ENCODE measurements around the gene KLHL40. TPM values are rescaled to one million over a fixed set of nuclear protein-coding genes. Genes with fewer than 3 reads are reported as not detected.
A peak's percentile ranks its signal among the peaks of the same experiment; 100 is the strongest.

The KLHL40 gene
- total RNA-seq, 4 donors from 2014 or later, result 0.27 TPM; not detected in 3

DNA sequence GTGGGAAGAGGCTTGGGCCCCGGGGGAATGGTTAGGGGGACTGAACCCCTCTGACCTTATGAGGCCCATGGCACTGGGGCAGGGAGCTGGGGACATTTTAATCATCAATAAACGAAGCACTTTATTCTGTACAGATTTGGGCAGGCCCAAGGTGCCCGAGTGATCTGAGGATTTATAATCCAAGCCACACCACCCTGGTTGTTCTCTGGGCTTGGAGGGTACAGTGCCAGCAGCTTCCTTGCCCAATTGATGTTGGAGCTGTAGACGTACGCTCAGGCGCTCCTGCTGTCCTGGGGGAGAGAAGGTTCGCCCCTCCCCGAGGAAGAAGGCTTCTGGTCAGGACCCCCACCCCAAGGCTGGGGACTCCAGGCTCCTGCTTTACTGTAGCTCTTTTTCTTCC, 19.3 kb upstream of the KLHL40 start:
- TF ChIP-seq, protein P1, sequence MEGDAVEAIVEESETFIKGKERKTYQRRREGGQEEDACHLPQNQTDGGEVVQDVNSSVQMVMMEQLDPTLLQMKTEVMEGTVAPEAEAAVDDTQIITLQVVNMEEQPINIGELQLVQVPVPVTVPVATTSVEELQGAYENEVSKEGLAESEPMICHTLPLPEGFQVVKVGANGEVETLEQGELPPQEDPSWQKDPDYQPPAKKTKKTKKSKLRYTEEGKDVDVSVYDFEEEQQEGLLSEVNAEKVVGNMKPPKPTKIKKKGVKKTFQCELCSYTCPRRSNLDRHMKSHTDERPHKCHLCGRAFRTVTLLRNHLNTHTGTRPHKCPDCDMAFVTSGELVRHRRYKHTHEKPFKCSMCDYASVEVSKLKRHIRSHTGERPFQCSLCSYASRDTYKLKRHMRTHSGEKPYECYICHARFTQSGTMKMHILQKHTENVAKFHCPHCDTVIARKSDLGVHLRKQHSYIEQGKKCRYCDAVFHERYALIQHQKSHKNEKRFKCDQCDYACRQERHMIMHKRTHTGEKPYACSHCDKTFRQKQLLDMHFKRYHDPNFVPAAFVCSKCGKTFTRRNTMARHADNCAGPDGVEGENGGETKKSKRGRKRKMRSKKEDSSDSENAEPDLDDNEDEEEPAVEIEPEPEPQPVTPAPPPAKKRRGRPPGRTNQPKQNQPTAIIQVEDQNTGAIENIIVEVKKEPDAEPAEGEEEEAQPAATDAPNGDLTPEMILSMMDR (IDR thresholded peaks at IDR 0.05), result no peak
- TF ChIP-seq EP300 (IDR thresholded peaks at IDR 0.05; ENCODE audit: low read depth) (no peak), POLR2AphosphoS5 (IDR thresholded peaks at IDR 0.05) (no peak), POLR2A (IDR thresholded peaks at IDR 0.05) (no peak)
- intact Hi-C loops (cut with DNase I; ENCODE audit: low total_unique reads) (no loop called here), in situ Hi-C loops (cut with MboI; ENCODE audit: low pct_ligation_motif_present in 1 of 4, low pct_unique_long_range_greater_than_20kb in 1 of 4, low sequenced_read_pairs in 3 of 4) (no loop called here)
- Histone ChIP-seq H3K36me3 (no peaks in the 10 kb centered on the region), H3K4me3 (no peak overlapping the region), H3K9me3 (no peaks in the 10 kb centered on the region), H3K27ac (no peak overlapping the region), H3K4me1 (peaks cover 0 to 17% (median 3%) of the 10 kb centered on the region in 4 donors), H3K27me3 (no peaks in the 10 kb centered on the region)
- 67% methylated on average over 8 of the region's 8 CpGs; no CpG with 5 or more reads in 1 of the 2 donors for WGBS, 2 donors (ENCODE audit: low coverage in 1 of 2)
- no peak for DNase-seq

DNA sequence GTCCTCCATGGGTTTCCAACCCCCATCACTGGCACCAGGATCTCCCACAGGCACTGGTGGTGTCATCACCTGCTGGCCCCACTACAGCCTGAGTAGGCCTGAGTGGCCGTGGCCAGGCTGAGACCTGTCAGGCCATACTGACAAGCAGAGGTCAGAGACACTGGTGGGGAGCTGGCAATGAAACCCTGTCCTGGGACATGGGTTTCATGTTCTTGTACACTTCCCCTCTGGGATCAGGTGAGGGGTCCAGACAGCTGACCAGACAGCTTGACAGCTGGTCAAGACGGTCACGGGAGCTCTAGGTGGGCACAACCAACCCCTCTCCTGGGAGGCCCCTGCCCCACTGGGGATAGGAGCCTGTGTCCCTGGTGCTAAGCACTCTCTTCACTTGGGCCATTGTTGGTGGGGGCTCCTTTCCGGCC, 18.7 kb upstream of the KLHL40 start:
- WGBS, 2 donors (ENCODE audit: low coverage in 1 of 2), result 66% methylated on average over 4 of the region's 4 CpGs; no CpG with 5 or more reads in 1 of the 2 donors
- peak overlapping the region in 1 of 4 donors; percentile 8 for H3K27ac ChIP-seq
- TF ChIP-seq POLR2AphosphoS5 (IDR thresholded peaks at IDR 0.05) (no peak), POLR2A (IDR thresholded peaks at IDR 0.05) (no peak), EP300 (IDR thresholded peaks at IDR 0.05; ENCODE audit: low read depth) (no peak)
- TF ChIP-seq, protein P1 (IDR thresholded peaks at IDR 0.05), result no peak

DNA sequence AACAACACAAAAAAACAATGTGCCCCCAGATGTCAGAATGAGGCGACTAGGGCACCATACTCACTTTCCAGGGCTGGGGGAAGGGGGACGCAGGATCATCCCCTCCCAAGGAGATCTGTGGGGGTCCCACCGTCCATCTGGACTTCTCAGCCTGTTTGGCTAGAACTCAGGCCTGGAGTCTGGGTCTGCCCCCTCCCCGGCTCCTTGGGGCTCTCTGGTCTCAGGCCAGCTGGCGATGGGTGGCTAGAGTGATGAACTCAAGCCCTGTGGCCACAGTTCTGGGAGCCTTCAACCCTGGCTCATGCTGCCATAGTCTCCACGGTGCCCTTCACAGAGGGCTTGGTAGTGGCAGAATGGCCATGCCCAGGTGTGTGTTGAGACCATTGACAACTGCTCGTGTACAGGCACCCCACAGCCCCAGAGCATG, 18.2 kb upstream of the KLHL40 start:
- WGBS, 2 donors (ENCODE audit: low coverage in 1 of 2), result 55 to 60% methylated on average over 1 to 7 of the region's 7 CpGs
- no peak for DNase-seq

More for the DNA sequence above, 18.7 kb upstream of the KLHL40 start:
- intact Hi-C loops (cut with DNase I; ENCODE audit: low total_unique reads), result no loop called here
- H3K9me3 ChIP-seq, result no peaks in the 10 kb centered on the region
- H3K36me3 ChIP-seq, result no peaks in the 10 kb centered on the region
- peaks cover 0 to 17% (median 3%) of the 10 kb centered on the region in 4 donors for H3K4me1 ChIP-seq
- no peaks in the 10 kb centered on the region for H3K27me3 ChIP-seq
- DNase-seq, result no peak
- H3K4me3 ChIP-seq, result no peak overlapping the region
- in situ Hi-C loops (cut with MboI; ENCODE audit: low pct_ligation_motif_present in 1 of 4, low pct_unique_long_range_greater_than_20kb in 1 of 4, low sequenced_read_pairs in 3 of 4), result no loop called here

DNA sequence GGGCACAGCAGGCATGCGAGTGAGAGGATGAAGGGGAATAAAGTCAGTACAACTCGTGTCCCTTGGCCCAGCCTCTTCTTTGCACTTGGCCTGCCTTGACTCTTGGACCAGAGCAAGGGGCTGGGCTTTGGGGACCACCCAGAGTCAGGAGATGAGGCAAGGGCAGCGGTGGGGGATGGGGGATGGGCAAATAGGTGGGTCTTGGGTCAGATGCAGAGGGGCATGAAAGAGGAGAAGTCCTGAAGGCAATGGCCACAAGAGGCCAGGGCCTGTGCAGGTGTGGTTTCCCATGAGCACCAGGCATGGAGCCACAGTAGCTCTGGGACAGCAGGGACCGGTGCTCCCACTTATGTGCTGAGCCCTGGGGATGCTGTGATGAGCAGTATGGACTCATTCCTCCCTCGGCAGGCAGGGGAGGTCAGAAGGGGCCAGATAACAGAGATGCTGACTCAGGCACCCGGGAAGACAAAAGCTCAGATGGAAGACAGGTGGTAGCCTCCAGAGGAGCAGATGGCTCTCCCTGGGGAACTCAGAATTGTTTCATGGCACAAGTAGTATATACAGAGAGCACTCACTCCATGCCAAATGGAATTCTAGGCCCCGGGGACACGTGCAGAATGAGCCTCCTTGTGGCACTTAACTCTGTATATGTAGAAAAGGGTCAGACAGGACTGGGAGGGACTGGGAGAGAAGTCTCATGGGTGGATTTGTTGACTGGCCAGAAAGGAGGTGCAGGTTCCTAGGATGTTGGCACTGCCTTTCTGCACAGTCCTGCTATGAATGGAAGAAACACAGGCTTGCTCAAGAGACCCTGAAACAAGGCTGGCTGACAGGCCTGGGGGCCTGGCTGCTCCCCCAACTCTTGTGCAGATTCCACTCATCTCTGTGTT, 17.6 kb upstream of the KLHL40 start:
- DNase-seq, result no peak
- Histone ChIP-seq H3K4me1 (peaks cover 0 to 17% (median 3%) of the 10 kb centered on the region in 4 donors), H3K9me3 (no peaks in the 10 kb centered on the region), H3K27me3 (no peaks in the 10 kb centered on the region), H3K36me3 (no peaks in the 10 kb centered on the region), H3K4me3 (no peak overlapping the region), H3K27ac (no peak overlapping the region)
- in situ Hi-C loops (cut with MboI; ENCODE audit: low pct_ligation_motif_present in 1 of 4, low pct_unique_long_range_greater_than_20kb in 1 of 4, low sequenced_read_pairs in 3 of 4) (no loop called here), intact Hi-C loops (cut with DNase I; ENCODE audit: low total_unique reads) (no loop called here)
- 45 to 57% methylated on average over 2 to 7 of the region's 8 CpGs for WGBS, 2 donors (ENCODE audit: low coverage in 1 of 2)
- TF ChIP-seq POLR2AphosphoS5 (IDR thresholded peaks at IDR 0.05) (no peak), POLR2A (IDR thresholded peaks at IDR 0.05) (no peak), EP300 (IDR thresholded peaks at IDR 0.05; ENCODE audit: low read depth) (no peak)
- TF ChIP-seq, protein P1 (IDR thresholded peaks at IDR 0.05), result no peak

More for the DNA sequence above, 18.2 kb upstream of the KLHL40 start:
- Histone ChIP-seq H3K27ac (no peak overlapping the region), H3K4me1 (peaks cover 0 to 17% (median 3%) of the 10 kb centered on the region in 4 donors), H3K36me3 (no peaks in the 10 kb centered on the region), H3K9me3 (no peaks in the 10 kb centered on the region), H3K4me3 (no peak overlapping the region), H3K27me3 (no peaks in the 10 kb centered on the region)
- no peak for TF ChIP-seq POLR2AphosphoS5 (IDR thresholded peaks at IDR 0.05)
- TF ChIP-seq POLR2A (IDR thresholded peaks at IDR 0.05), result no peak
- TF ChIP-seq EP300 (IDR thresholded peaks at IDR 0.05; ENCODE audit: low read depth), result no peak
- TF ChIP-seq, protein P1 (IDR thresholded peaks at IDR 0.05), result no peak
- in situ Hi-C loops (cut with MboI; ENCODE audit: low pct_ligation_motif_present in 1 of 4, low pct_unique_long_range_greater_than_20kb in 1 of 4, low sequenced_read_pairs in 3 of 4) (no loop called here), intact Hi-C loops (cut with DNase I; ENCODE audit: low total_unique reads) (no loop called here)
